Activated T-cell treated with anti-CD3 and anti-CD28 coated beads, Interleukin-2, amount 50 U/mL, for 1 hour (primary cell): ENCODE data around the gene AZIN2.
A peak's percentile ranks its signal among the peaks of the same experiment; 100 is the strongest.
"Not testable (repeated sequence)": the region's sequence is repeated elsewhere in the genome, so short reads cannot be mapped to it uniquely, and the experiment has no call there.

ENCODE experiments used
- DNase-seq: peaks from one replicate; pipeline ENCODE4 v3.0.0-alpha.2; 2020

The AZIN2 gene

GRCh38 chr1:33131191-33131590 is 50.2 kb downstream of the AZIN2 start:
- DNase-seq = no peak

- no peak for DNase-seq
Observed at GRCh38 chr1:33132549-33132948, 51.6 kb downstream of the AZIN2 start.

GRCh38 chr1:33133478-33134105 is 52.6 kb downstream of the AZIN2 start:
- DNase-seq = no peak

- DNase-seq = not testable (repeated sequence)
Observed at GRCh38 chr1:33136041-33136440, 55.1 kb downstream of the AZIN2 start.

- peak; percentile 40 for DNase-seq
Observed at GRCh38 chr1:33137800-33138199, 56.8 kb downstream of the AZIN2 start.

GRCh38 chr1:33140153-33141149 is 59.5 kb downstream of the AZIN2 start:
- no peak for DNase-seq

GRCh38 chr1:33141216-33141615 is 60.3 kb downstream of the AZIN2 start:
- DNase-seq = no peak

- DNase-seq = no peak
Observed at GRCh38 chr1:33141781-33142180, 60.8 kb downstream of the AZIN2 start.

GRCh38 chr1:33142483-33143064 is 61.6 kb downstream of the AZIN2 start:
- no peak for DNase-seq

GRCh38 chr1:33143176-33143575 is 62.2 kb downstream of the AZIN2 start:
- DNase-seq = no peak

GRCh38 chr1:33143698-33144097 is 62.7 kb downstream of the AZIN2 start:
- DNase-seq = no peak

- DNase-seq = no peak
Observed at GRCh38 chr1:33146003-33146402, 65.0 kb downstream of the AZIN2 start.

- no peak for DNase-seq
Observed at GRCh38 chr1:33147275-33147996, 66.5 kb downstream of the AZIN2 start.

GRCh38 chr1:33147997-33148314 is 67.0 kb downstream of the AZIN2 start:
- no peak for DNase-seq

GRCh38 chr1:33148615-33149014 is 67.7 kb downstream of the AZIN2 start:
- no peak for DNase-seq

GRCh38 chr1:33149453-33150190 is 68.7 kb downstream of the AZIN2 start:
- no peak for DNase-seq

- no peak for DNase-seq
Observed at GRCh38 chr1:33150522-33150921, 69.6 kb downstream of the AZIN2 start.

- DNase-seq = no peak
Observed at GRCh38 chr1:33151116-33151515, 70.2 kb downstream of the AZIN2 start.

- no peak for DNase-seq
Observed at GRCh38 chr1:33152685-33153432, 71.9 kb downstream of the AZIN2 start.

- DNase-seq = no peak
Observed at GRCh38 chr1:33153650-33154049, 72.7 kb downstream of the AZIN2 start.

GRCh38 chr1:33155877-33156538 is 75.1 kb downstream of the AZIN2 start:
- no peak for DNase-seq
